GM19328 (cell line): ENCODE results near the gene GRIA1.
"Not testable (repeated sequence)": the region's sequence is repeated elsewhere in the genome, so short reads cannot be mapped to it uniquely, and the experiment has no call there.

Experiments
- ATAC-seq: cut with Tn5 transposase; IDR thresholded peaks from one replicate; pipeline ENCODE4 v1.9.1; 2021; ENCODE audit warnings: mild to moderate bottlenecking, moderate library complexity; ENCODE audit not compliant: unreplicated experiment

The GRIA1 gene

DNA sequence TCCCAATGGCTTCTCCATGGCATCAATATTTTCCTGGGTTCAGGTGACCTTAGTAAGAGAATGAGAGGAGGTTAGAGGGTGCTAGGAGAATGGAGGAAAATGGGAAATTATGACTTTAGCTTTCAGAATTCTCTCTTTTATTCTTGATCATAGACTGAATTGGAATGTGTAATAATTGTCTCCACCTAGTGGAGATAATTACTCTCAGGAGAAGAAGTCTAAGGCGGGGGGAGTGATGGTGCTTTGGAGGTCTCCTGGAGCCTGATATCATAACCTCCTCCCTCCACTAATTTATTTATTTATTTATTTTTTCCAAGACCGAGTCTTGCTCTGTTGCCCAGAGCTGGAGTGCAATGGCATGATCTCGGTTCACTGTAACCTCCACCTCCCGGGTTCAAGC is 221.3 kb downstream of the GRIA1 start:
- no peak for ATAC-seq

DNA sequence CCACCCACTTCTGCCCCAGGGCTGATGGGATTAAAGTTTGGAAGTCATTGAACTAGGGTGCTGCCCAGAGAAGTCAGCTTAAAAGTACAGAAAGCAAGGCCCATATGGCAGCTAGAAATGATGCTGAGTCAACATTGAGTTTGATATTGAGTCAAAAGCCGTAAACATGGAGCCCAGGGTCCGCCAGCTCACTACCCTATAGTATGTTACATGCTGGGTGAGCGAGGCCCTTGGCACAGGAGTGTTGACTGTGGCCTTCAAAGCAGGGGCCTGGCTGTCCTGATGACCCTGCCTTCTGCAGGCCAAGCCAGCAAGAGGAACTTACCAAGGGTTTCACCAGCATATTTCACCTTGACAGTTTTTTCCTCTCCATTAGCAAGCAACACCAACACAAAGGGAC is 222.5 kb downstream of the GRIA1 start:
- ATAC-seq, result no peak

DNA sequence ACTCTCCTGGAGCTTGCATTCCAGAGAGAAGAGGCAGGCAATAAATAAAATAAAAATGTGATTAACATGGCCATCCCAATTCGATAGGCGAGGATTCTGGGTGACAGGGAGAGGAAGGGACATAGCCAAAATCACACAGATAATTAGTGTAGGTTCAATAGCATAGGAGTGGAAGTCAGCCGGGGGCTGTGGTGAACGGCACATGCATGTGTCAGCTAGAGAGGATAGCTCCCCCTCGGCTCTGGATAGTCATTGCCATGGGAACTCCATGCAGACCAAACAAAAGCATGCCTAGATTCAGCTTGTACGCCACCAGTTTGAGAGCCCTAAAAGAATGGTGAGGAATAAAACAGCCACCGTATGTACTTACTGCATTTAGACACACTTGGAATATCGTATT is 223.5 kb downstream of the GRIA1 start:
- no peak for ATAC-seq

DNA sequence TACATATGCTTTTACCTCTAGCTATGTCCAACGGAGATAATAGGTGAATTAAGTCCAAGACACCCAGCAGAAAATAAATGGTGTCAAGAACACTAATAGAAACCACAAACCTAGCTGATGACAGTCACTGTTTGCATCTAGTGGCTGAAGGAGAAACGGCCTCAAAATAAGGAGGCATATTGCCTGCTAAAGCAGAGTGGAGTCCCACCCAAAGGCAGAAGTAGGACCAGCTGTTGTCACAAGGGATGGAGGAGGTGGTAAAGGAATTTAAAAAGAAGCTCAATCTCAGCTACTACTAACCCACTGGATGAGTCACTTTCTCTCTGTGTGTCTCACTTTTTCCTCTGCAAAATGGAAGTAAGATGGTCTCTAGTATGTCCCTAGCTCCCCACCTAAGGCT is 224.3 kb downstream of the GRIA1 start:
- ATAC-seq, result no peak

DNA sequence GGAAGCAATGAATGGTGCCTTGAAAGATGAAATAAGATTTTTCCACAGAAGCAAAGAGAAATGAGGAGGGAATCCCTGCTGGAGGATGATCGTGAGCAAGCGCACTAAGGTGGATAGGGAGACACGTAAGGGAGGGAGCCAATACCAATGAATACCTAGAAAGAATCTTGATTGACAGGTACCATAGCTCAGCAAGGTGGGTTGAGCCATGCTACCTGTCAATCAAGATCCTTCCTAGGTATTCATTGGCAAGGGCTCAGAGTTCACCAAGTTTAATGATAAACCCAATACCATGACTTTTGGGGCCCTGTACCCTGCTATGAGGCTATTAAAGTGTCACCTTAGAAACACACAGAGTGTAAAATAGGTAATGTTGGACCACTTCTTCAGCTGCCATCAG is 226.8 kb downstream of the GRIA1 start:
- no peak for ATAC-seq

DNA sequence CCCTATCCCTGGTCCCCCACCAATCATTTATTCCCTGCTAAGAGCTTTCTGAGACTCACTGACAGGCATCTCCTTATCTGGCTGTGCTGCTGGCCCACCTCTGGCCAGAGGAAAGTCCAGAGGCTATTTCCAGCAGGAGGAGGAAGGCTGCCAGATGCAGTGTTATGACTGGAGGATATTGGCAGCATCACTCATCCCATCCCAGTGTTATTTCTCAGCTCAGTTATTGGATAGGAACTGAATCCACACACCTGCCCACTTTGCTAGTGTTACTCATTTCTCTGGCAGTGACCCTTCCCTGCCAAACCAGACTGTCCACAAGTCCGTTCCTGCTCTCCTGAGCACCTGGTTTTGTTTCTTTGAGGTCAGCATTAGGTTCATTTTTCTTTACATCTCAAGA is 228.2 kb downstream of the GRIA1 start:
- ATAC-seq, result no peak

DNA sequence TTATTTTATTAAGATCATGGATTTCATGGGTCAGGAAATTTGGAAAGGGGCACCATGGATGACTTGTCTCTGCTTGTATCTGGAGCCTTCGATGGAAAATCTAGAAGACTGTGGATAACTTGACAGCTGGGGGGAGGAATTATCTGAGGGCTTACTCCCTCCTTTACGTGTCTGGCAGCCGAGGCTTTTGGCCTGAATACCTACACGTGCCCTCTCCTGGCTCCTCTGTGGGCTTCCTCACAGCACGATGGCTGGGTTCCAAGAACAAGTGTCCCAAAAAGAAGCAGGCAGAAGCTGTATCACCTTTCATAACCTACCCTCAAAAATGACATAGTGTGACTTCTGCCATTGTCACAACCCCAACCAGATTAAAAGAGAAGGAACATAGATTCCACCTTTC is 228.9 kb downstream of the GRIA1 start:
- no peak for ATAC-seq

DNA sequence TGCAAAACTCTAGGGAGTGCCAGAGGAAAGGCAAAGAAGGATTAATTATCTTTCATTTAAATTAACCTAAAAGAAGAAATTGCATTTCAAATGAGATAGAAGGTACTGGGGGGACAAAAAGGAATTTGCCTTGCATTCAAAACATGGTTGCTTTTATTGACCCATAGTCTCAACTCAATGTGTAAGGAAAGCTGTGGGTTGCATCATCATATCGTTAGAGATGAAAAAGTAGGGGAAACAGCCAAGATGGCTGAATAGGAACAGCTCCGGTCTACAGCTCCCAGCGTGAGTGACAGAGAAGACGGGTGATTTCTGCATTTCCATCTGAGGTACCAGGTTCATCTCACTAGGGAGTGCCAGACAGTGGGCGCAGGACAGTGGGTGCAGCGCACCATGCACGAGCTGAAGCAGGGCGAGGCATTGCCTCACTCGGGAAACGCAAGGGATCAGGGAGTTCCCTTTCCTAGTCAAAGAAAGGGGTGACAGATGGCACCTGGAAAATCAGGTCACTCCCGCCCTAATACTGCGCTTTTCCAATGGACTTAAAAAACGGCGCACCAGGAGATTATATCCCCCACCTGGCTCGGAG is 232.6 kb downstream of the GRIA1 start:
- not testable (repeated sequence) for ATAC-seq

DNA sequence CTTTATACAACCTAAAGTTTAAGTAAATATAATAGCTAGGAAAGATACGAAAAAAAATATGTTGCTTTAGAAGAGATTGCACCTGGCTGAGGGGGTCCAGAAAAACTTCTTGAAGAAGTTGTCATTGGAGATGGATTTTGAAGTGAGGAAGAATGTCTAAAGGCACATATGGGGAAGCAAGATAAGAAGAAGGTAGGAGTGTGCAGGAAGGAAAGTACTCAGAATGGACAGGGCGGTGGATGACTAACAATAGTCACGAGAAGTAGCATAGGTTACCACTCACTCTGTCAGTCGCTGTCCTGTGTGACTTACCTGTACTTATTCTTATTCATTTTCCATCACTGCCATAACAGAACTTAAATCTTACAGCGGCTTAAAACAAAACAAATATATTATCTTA is 251.6 kb downstream of the GRIA1 start:
- no peak for ATAC-seq

DNA sequence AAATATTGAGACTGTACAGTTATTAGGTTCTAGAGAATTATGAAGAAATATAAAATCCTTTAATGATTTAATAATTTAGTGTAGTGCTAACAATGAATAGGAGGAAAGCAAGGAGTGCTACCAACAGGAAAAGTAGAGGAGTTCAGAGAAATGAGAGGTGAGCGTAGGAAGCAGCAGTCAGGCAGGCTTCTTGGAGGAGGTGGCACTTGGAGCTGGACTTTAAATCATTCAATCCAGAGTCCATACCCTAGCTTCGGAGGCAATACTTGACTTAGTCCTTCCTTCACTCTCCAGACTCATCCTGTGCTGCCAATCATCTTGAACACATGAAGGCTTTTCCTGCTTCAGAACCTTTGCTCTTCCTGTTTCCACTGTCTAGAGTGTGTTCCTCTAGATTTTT is 254.3 kb downstream of the GRIA1 start:
- ATAC-seq, result no peak

DNA sequence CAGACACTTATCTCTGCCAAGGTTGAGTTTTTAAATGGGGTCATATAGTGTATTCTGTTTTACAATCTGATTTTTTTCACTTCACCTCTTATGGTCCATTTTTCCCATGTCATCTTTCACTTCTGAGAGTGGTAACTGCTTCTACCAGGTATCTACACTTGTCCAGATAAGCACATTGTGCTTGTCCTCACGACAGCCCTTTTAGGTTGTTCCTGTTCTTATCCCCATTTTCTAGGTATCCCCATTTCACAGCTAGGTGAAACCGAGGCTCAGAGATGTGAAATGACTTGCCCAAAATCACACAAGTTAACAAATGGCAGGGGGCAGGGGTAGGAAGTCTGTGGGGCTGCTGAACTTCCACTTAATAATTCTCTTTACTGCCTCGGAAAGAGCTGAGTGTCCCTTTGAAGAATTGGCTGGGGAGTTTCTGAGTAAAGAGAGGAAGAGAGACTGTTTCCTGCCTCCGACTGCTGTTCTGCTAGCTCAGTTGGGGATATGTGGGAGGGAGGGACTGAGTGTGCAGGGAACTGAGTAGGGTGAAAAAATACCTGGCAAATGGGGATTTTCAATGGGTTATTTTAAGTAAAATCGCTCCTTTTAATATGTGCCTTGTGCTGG is 255.4 kb downstream of the GRIA1 start:
- no peak for ATAC-seq

DNA sequence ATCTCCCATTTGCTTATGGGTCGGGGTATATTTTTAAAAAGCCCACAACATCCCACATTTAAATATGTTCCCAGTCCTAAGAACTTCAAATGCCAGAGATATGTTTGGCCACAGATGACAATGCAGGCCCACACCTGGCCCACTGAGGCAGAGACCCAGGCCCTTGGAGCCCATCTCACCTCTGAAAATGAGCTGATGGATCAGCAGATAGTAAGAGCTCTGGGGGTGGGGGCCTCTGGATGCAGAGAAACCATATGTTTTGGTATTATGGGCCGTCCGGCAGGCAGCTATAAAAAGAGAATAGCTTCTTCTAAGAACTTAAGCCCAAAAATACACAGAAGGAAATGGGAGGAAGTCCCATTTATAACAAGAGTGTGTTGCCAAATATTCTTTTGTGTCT is 256.0 kb downstream of the GRIA1 start:
- ATAC-seq, result no peak

DNA sequence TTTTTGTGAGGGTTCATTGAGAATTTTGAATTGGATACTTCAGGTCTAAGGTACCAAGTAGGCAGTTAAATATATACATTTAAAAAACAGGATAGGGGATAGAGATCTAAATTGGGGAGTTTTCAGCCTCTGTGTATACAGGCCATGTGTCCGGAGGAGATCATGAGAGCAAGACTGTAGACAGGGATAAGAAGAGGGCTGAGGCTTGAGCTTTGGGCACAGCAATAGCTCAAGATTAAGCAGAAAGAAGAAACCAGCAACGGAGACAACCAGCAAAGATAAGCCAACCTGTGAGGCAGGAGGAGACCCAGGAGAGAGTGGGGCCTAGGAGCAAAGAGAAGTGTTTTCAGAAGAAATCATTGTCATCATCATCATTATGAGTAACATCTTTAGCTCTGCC is 258.4 kb downstream of the GRIA1 start:
- no peak for ATAC-seq

DNA sequence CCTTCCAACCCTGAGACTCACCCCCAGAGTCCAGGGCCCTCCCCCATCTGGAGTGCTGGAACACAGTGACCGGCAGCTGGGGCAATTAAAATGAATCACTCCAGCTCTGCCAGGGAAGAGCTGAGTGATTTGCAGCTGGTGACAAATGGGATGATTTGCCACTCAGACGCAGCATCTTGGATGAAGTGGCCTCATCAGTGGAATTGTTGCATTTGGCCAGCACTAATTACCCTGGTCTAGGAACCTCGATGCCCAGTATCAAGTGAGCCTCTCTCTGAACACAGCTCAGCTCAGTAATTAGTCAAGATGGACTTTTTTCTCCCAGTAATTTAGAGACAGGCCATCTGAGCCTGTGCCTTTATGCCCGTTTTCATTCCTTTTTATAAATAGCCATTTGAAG is 259.5 kb downstream of the GRIA1 start:
- no peak for ATAC-seq

DNA sequence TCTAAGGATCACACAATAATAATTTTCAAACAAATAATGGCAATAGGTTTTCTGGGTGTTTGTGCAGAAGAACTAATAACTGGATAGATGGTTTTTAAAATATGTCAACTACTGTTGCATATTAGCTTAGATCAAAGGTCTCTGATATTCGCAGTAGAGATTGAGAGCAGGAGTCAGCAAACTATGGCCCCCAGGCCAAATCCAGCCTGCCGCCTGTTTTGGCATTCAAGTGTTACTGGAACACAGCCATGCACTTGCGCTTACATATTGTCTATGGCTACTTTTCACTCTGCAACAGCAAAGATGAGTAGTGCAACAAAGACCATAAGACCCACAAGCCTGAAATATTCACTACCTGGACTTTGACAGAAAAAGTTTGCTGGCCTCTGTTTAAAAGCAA is 260.8 kb downstream of the GRIA1 start:
- no peak for ATAC-seq

DNA sequence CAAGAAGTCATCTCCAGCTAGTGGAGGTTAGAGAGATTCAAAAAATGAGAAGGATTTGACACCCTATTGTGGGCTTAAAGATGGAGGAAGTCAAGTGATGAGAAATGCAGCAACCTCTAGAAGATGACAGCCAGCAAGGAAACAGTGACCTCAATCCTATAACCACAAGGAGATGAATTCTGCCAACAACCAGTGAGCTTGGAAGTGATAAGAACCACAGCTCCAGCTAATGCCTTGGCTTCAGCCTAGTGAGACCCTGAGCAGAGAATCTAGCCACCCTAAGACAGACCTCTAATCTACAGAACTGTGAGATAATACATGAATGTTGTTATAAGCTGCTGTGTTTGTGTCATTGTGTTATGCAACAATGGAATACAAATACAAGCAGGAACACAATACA is 262.4 kb downstream of the GRIA1 start:
- ATAC-seq, result no peak

DNA sequence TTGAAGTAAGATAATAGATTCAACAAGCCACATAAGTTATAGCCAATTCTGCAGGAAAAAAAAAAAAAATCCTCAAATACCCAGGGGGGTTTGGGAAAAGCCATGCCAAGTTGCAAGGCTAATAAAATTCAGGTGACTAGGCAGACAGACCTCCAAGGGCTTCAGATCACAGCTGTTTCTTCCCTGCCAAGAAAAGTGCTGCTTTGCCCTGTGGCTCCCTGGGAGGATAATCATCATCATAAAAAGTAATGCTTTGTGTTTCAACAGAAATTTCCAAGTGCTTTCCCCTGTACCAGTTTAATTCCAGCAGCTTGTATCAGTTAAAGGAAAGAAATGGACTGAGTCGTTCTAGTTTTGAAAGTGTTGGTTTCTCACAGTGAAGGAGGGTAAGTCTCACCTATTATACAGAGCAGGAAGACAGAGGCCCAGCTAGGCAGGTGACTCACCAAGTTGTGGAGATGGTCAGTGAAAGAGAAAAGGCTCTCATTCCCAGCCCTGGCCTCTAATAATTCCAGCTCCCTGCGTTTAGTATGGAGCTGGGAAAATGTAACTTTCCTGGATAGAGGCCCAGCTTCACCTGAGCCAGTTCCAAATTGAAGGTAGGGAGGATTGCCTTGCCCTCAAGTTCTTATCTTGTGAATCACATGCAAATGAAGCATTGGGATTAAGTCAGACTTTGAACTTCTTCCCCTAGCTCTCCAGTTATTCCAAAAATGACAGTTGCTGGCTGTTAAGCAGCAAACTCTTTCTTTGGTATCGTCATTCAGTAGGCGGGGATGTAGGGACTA is 263.4 kb downstream of the GRIA1 start:
- no peak for ATAC-seq

DNA sequence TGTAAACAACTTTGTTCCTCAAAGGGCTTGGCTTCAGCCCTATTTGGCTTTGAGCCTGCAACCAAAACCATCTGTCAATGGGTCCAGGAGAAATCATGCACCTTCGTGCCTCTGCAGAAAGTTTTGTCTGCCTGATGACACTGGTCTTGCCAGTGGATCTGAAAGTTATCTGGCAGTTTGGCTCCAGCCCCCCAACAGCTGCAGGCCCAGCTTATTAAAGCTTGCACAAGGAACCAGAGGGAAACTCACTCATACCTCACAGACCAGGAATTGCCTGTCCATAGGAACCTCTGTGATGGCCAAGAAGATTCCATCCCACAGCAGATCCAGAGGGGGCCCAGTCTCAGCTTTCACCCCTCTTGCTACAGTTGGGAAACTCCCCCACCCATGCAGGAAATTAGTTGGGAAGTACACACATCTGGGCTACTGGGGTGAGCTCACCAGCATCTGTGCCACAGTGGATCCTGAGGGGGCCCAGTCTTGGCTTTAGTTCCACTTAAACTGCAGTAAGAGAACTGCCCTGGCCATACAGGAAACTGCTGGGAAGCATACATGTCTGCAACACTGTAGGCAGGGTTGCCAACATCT is 265.5 kb downstream of the GRIA1 start:
- ATAC-seq, result no peak

DNA sequence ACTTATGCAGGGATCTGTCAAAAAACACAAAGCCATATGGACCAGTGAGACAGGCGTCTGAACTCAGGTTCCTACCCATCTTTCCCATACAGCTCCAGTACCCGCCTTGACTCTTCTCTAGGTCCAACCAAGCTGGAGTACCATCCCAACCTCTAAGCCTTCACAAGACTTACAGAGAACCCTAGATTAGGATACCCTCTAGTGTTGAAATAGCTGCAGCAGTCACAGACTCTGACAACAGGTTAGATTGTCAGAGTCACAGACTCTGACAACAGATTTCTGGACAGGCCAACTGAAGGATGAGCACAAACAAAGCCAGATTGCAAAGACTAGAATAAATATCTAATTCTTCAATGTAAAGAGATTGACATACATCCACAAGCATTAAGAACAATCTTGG is 266.1 kb downstream of the GRIA1 start:
- ATAC-seq, result no peak

DNA sequence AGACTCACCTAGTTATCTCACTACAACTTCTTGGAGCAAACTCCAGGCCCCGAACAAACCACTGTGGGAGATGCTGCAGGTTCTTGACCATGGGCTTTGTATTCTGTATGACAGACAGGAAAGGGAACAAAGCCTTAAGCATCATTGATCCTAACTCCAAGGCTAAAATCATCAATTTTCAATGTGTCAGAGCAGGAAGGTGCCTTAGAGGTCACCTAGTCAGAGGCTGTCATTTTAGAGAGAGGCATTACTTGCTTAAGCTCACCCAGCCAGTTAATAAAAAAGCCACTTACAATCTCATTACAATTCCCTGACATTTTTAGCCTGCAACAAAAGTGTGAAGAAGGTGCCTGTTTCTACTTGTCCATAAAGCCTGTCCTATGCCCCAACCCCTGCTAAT is 275.5 kb downstream of the GRIA1 start:
- ATAC-seq, result no peak

DNA sequence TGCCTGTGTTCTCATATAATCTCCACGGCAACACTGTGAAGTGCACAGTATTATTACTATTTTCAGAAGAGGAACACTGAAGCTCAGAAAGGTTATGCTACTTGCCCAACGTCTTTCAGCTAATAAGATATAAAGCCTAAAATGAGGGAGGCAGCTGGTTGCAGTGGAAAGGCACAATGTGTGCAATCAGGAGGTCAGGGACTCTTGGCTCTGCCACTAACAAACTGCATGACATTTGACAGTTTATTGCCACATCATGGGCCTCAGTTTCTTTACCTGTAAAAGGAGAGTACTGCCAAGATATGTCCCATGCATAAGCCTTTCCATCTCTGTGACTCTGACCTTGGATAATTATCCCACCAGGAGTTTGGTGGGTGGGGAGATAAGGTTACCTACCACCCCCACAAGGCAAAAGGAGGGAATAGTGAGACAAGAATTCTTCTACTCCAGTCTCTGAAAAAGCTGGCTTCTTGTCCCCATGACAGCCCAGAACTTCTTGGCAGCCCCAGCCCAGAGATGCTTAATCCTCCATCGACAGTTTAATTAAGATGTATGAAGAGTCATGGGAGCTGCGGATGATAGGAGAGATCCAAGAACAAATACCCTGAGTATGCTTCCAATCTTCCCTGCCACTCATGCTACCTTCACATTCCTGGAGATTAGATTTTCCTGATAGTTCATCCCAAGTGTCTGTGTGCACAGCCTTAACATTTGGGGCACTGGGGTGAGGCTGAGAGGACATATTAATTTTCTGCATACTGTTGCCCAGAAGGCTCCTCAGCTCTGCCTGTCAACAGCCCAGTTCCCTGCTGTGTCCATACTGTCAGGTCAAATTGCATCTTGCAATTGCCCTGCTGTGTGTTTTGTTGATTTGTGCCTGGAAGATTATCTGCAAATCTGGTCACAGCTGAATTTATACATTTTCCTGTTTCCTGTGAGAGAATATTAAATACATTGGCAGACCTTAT is 277.0 kb downstream of the GRIA1 start:
- ATAC-seq, result no peak
